Left colon (tissue), 2 donors: ENCODE results near the gene CAMK2A. TPM values are rescaled to one million over a fixed set of nuclear protein-coding genes. Genes with fewer than 3 reads are reported as not detected.
"Not testable (repeated sequence)": the region's sequence is repeated elsewhere in the genome, so short reads cannot be mapped to it uniquely, and the experiment has no call there.

ENCODE experiments used
- ATAC-seq: fragments of 200-7000 bp; cut with Tn5 transposase; one replicate; pipeline ENCODE4 v1.9.1; 2020; ENCODE audit warnings: mild to moderate bottlenecking, moderate library complexity
- DNase-seq, 2 donors: peaks; one replicate each; pipeline ENCODE4 v3.0.0-alpha.2; 2020
- intact Hi-C, 2 donors: fragments of 100-400 bp; cut with DNase I in 1 of 2; cut with micrococcal nuclease in 1 of 2; formaldehyde crosslinking; loops; one replicate each; pipeline versions ENCODE4 v1.11.2 to v1.14.0; 2022; cut with DNase I, micrococcal nuclease
- total RNA-seq, 2 donors: library from RNA; stranded (reverse); fragmentation: NEBNext Ultra II Directional; extraction: Animal tissue kit (Norgen Biotek cat#: 25700); gene quantifications; one replicate each; pipeline ENCODE4 v1.2.1, GENCODE V29; 2021
- donor health status: DM: no; HTN: no; CAD: no.
- donor health status: DM: yes; HTN: yes; CAD: no.

Gene CAMK2A
- total RNA-seq, 2 donors from 2014 or later, result 0.17 to 0.21 TPM

- intact Hi-C loops, result no loop called here
- DNase-seq (peak in 1 of 2 donors; percentile 33), ATAC-seq (no peak)
These were observed 25.6 kb downstream of the CAMK2A start for GRCh38 chr5:150263801-150264621.

DNA sequence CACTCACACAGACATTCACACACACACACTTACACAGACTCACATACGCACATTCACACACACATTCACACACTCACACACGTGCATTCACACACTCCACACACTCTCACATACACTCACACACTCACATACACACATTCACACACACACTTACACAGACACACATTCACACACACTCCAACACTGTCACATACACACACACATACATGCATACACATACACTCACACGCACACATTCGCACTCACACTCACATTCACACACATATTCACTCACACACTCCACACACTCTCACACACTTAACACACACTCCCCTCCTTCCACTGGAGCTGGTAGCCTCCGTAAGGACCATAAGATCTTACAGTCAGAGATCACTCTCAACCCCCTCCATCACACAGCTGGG, 26.2 kb downstream of the CAMK2A start:
- intact Hi-C loops, result no loop called here
- ATAC-seq (no peak), DNase-seq (no peak)

GRCh38 chr5:150262502-150262901, 27.1 kb downstream of the CAMK2A start:
- intact Hi-C loops, result no loop called here
- DNase-seq, result no peak

DNA sequence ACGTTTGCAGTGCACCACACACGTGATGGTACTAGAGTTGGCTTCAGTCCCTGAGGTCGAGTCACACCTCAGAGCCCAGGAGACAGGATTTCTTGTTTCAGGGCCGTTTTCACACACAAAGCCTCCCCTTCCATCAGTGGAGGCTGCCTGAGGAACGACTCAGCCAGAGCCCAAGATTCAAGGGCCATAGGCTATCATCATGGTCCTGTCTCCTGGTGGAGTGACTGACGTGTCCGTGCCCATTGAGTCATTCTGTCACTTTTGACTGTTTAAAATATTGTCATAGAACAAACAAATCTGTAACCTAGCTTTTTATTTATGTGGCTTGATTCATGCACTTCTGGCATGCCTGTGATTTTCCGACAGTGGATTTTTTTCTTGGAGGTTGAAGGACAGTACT, 28.3 kb downstream of the CAMK2A start:
- intact Hi-C loops, result no loop called here
- ATAC-seq (no peak), DNase-seq (no peak)

More at GRCh38 chr5:150262502-150262901, 27.1 kb downstream of the CAMK2A start:
- no peak for ATAC-seq

- ATAC-seq (no peak), DNase-seq (no peak)
- intact Hi-C loops, result no loop called here
These were observed 31.4 kb downstream of the CAMK2A start for GRCh38 chr5:150258130-150258529.

GRCh38 chr5:150257424-150257823, 32.1 kb downstream of the CAMK2A start:
- intact Hi-C loops, result no loop called here
- ATAC-seq (no peak), DNase-seq (no peak)

- no peak for DNase-seq
- intact Hi-C loops, result no loop called here
- ATAC-seq, result no peak
These were observed 33.0 kb downstream of the CAMK2A start for GRCh38 chr5:150256410-150257064.

GRCh38 chr5:150255659-150256409, 33.7 kb downstream of the CAMK2A start:
- intact Hi-C loops, result no loop called here
- no peak for ATAC-seq
- no peak for DNase-seq

DNA sequence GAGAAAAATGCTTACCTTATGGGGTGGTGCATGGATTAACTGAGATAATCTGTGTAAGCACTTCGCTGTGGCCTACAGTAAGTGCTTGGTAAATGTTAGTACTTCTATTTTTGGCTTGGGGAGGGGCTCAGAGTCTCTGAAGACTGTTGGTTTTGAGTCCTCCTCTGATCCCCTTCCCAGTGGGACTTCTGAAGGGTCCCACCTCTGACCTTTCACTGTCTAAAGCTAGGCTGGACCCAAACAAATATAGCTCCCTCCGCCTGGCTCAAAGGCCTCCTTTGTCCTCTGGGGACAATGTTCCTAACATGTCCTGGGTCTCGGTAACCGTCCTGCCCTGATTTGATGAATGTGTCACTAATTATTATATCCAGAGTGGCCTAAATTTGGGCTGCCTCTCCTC, 34.8 kb downstream of the CAMK2A start:
- intact Hi-C loops, result no loop called here
- ATAC-seq, result no peak
- no peak for DNase-seq

GRCh38 chr5:150254363-150254762, 35.2 kb downstream of the CAMK2A start:
- DNase-seq (no peak), ATAC-seq (no peak)
- intact Hi-C loops, result no loop called here

GRCh38 chr5:150253416-150254208, 36.0 kb downstream of the CAMK2A start:
- DNase-seq (no peak), ATAC-seq (no peak)
- intact Hi-C loops, result no loop called here

GRCh38 chr5:150252489-150252888, 37.1 kb downstream of the CAMK2A start:
- ATAC-seq, result no peak
- intact Hi-C loops, result no loop called here

DNA sequence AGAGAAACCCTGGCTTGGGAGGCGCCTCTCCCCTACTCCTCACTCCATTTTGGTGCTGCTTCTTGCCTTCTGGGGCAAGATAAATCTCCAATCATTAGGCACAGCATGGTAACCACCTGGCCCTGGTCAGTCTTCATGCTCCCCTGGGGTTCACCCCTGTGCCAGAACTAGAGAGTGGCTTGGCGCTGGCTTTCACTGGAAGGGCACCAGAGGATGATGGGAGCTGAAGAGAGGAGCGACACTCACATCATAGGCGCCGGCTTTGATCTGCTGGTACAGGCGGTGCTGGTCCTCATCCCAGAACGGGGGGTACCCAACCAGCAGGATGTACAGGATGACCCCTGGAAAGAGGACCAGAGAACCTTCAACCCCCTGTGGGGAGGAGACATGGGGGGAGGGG, 38.1 kb downstream of the CAMK2A start:
- ATAC-seq, result no peak
- no peak for DNase-seq

More at GRCh38 chr5:150252489-150252888, 37.1 kb downstream of the CAMK2A start:
- DNase-seq, result no peak

DNA sequence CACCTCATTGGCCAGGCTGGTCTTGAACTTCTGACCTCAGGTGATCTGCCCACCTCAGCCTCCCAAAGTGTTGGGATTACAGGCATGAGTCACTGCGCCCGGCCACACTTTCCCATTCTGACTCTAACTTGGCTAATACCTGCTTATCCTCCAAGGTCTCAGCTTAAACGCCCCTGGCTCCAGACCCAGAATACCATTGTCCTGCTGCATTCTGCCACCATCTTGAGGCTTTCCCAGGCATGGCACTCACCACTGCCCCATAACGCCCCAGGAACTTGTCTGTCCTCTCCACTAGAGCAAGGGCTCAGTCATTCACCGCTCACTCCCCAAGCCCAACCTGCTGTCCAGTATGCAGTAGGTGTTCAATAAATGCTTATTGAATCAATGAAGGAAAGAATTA, 39.8 kb downstream of the CAMK2A start:
- intact Hi-C loops, result no loop called here
- ATAC-seq (no peak), DNase-seq (no peak)

More for the DNA sequence above, 38.1 kb downstream of the CAMK2A start:
- intact Hi-C loops, result no loop called here

- intact Hi-C loops, result no loop called here
- DNase-seq (no peak), ATAC-seq (no peak)
These were observed 40.6 kb downstream of the CAMK2A start for GRCh38 chr5:150248946-150249345.

DNA sequence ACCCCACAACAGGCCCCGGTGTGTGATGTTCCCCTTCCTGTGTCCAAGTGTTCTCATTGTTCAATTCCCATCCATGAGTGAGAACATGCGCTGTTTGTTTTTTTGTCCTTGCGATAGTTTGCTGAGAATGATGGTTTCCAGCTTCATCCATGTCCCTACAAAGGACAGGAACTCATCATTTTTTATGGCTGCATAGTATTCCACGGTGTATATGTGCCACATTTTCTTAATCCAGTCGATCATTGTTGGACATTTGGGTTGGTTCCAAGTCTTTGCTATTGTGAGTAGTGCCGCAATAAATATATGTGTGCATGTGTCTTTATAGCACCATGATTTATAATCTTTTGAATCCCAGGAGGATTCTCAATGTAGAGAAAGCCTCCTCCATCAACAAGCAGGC, 41.1 kb downstream of the CAMK2A start:
- intact Hi-C loops, ATAC-seq, DNase-seq: not testable (repeated sequence)

- ATAC-seq (no peak), DNase-seq (no peak)
- intact Hi-C loops, result no loop called here
These were observed 41.8 kb downstream of the CAMK2A start for GRCh38 chr5:150247726-150248125.

GRCh38 chr5:150246835-150247234, 42.7 kb downstream of the CAMK2A start:
- DNase-seq, result no peak
- intact Hi-C loops, result no loop called here
- ATAC-seq, result no peak

DNA sequence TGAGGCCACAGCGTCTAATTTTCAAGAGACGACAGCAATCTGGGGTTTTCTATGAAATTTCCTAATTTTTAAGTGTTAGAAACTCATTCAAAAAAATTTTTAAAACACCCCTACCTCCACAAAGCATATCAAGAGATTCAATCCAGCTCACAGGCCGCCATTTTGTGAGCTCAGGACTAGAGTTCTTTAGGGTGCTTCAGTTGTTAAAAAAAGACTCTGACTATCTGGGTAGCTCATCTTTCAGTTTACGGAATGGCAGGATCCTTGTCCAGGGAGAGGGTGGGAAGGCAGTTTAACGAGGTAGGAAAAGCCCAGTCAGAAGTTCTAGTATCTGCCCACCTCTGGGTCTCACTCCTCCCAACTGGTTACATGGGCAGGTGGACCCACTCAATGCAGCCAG, 43.1 kb downstream of the CAMK2A start:
- intact Hi-C loops, result no loop called here
- DNase-seq (no peak), ATAC-seq (no peak)
